HCT116 (cell line): ENCODE measurements around the gene CPT1A. TPM values are rescaled to one million over a fixed set of nuclear protein-coding genes. Genes with fewer than 3 reads are reported as not detected.

Source experiments
- ATAC-seq: fragments of 200-7000 bp; cut with Tn5 transposase; 2 replicates; pipeline ENCODE4 v1.9.1; 2020; ENCODE audit warnings: mild to moderate bottlenecking, moderate library complexity
- BruUV-seq: library from RNA; stranded (reverse); fragments of 400-500 nt; replicated peaks from 2 replicates; lab custom pipeline; 2021; lab: Mats Ljungman, UMichigan
- CTCF ChIA-PET: fragments of 300-600 bp; sonication (Branson Sonifier 250); formaldehyde crosslinking; loops from one replicate; lab custom pipeline; 2021; ENCODE audit warnings: antibody characterized with exemption; lab: Charles Lee
- POLR2A ChIA-PET: fragments of 300-600, 350-600 bp; sonication (Branson Sonifier 250); formaldehyde crosslinking; loops from one replicate; lab custom pipeline; 2021; ENCODE audit warnings: antibody characterized with exemption; lab: Charles Lee
- RAD21 ChIA-PET, 2 experiments: fragments of 300-600 bp; sonication (Branson Sonifier 250); formaldehyde crosslinking; loops; one replicate each; lab custom pipeline; 2023; ENCODE audit warnings: low total read pairs in 2 of 2; ENCODE audit not compliant: uncharacterized antibody in 2 of 2, unreplicated experiment in 2 of 2, low non-redundant PET in 1 of 2; lab: Charles Lee
- DNase-seq: peaks from one replicate; pipeline ENCODE4 v3.0.0-alpha.2; 2010; ENCODE audit warnings: low read depth, low spot score
- H2AFZ ChIP-seq: fragments of 200-600 bp; shearing (Covaris generic), sonication (generic); 2 replicates; pipeline ENCODE4 v1.6.1; 2017; ENCODE audit warnings: low read depth, mixed run types, mixed read lengths, antibody characterized with exemption, low read length; ENCODE audit not compliant: poor library complexity, severe bottlenecking
- H3K27ac ChIP-seq: 2 replicates; pipeline ENCODE4 v1.5.1; 2012; ENCODE audit warnings: low read depth, low read length
- H3K27me3 ChIP-seq: fragments of 200-600 bp; sonication (generic); 2 replicates; pipeline ENCODE4 v1.6.1; 2016; ENCODE audit warnings: mixed run types, low read length, mixed read lengths; ENCODE audit not compliant: insufficient read depth
- H3K36me3 ChIP-seq, 2 experiments: fragments of 200-500 bp in 1 of 2; fragments of 200-600 bp in 1 of 2; sonication (Bioruptor generic) in 1 of 2; sonication (generic) in 1 of 2; 2 replicates each; pipeline versions ENCODE4 v1.5.1 to v1.6.1; 2014 to 2016; ENCODE audit warnings: low read length in 2 of 2, inconsistent platforms in 1 of 2, mixed read lengths in 1 of 2, mixed run types in 1 of 2; ENCODE audit not compliant: insufficient read depth in 2 of 2, control insufficient read depth in 1 of 2
- H3K4me1 ChIP-seq, 2 experiments: fragments of 200-600 bp in 1 of 2; sonication (generic) in 1 of 2; 2 replicates each; pipeline versions ENCODE4 v1.5.1 to v1.6.1; 2012 to 2017; ENCODE audit warnings: low read length in 2 of 2, inconsistent platforms in 1 of 2, mild to moderate bottlenecking in 1 of 2, mixed read lengths in 1 of 2, mixed run types in 1 of 2, moderate library complexity in 1 of 2; ENCODE audit not compliant: insufficient read depth in 2 of 2, control insufficient read depth in 1 of 2
- H3K4me2 ChIP-seq: fragments of 200-600 bp; sonication (generic); 2 replicates; pipeline ENCODE4 v1.6.1; 2017; ENCODE audit warnings: mixed run types, low read length, mixed read lengths
- H3K4me3 ChIP-seq, 2 experiments: fragments of 200-600 bp in 1 of 2; sonication (generic) in 1 of 2; replicated peaks in 1 of 2; 2 replicates each; pipeline ENCODE4 v1.5.1; 2011 to 2016; ENCODE audit warnings: low read length in 2 of 2, control low read depth in 1 of 2, low read depth in 1 of 2, mild to moderate bottlenecking in 1 of 2, mixed read lengths in 1 of 2, mixed run types in 1 of 2
- H3K79me2 ChIP-seq: fragments of 200-600 bp; sonication (generic); 2 replicates; pipeline ENCODE4 v1.6.1; 2017; ENCODE audit warnings: mild to moderate bottlenecking, mixed run types, low read length, moderate library complexity, mixed read lengths; ENCODE audit not compliant: insufficient read depth
- H3K9ac ChIP-seq: fragments of 200-600 bp; sonication (generic); 2 replicates; pipeline ENCODE4 v1.6.1; 2016; ENCODE audit warnings: low read length, mixed read lengths
- H3K9me2 ChIP-seq: fragments of 200-600 bp; sonication (generic), shearing (Covaris generic); 2 replicates; pipeline ENCODE4 v1.6.1; 2017; ENCODE audit warnings: mixed run types, mild to moderate bottlenecking, moderate library complexity; ENCODE audit not compliant: insufficient read depth
- H3K9me3 ChIP-seq, 2 experiments: fragments of 200-500 bp in 1 of 2; fragments of 200-600 bp in 1 of 2; sonication (Bioruptor generic) in 1 of 2; sonication (generic) in 1 of 2; 2 replicates each; pipeline ENCODE4 v1.6.1; 2014 to 2017; ENCODE audit warnings: low read length in 2 of 2, mixed read lengths in 2 of 2, inconsistent platforms in 1 of 2, low read depth in 1 of 2, mild to moderate bottlenecking in 1 of 2, mixed run types in 1 of 2, moderate library complexity in 1 of 2; ENCODE audit not compliant: control insufficient read depth in 1 of 2, insufficient read depth in 1 of 2
- H4K20me1 ChIP-seq: fragments of 200-600 bp; sonication (generic), shearing (Covaris generic); 2 replicates; pipeline ENCODE4 v1.6.1; 2017; ENCODE audit warnings: mixed run types, mild to moderate bottlenecking, moderate library complexity; ENCODE audit not compliant: insufficient read depth
- CBX3 ChIP-seq: IDR thresholded peaks from 2 replicates; pipeline ENCODE4 v1.6.1; 2012; ENCODE audit warnings: low read depth
- CEBPB ChIP-seq: IDR thresholded peaks from 2 replicates; pipeline ENCODE4 v1.6.1; 2012; ENCODE audit warnings: low read depth
- ELF1 ChIP-seq: IDR thresholded peaks from 2 replicates; pipeline ENCODE4 v1.6.1; 2012; ENCODE audit warnings: low read depth, borderline replicate concordance
- EZH2 ChIP-seq: fragments of 200-600 bp; sonication (generic); IDR thresholded peaks from 2 replicates; pipeline ENCODE4 v1.6.1; 2017; ENCODE audit warnings: antibody characterized with exemption, mixed run types
- RAD21 ChIP-seq: IDR thresholded peaks from 2 replicates; pipeline ENCODE4 v1.6.1; 2012; ENCODE audit warnings: low read depth, mild to moderate bottlenecking
- SIN3A ChIP-seq: IDR thresholded peaks from 2 replicates; pipeline ENCODE4 v1.6.1; 2012; ENCODE audit warnings: low read depth
- SRF ChIP-seq: IDR thresholded peaks from 2 replicates; pipeline ENCODE4 v1.6.1; 2012; ENCODE audit warnings: low read depth
- YY1 ChIP-seq: IDR thresholded peaks from 2 replicates; pipeline ENCODE4 v1.6.1; 2011; ENCODE audit warnings: low read length, low read depth, moderate library complexity, mild to moderate bottlenecking; ENCODE audit not compliant: insufficient replicate concordance; ENCODE audit errors: extremely low read depth
- ZFX ChIP-seq: fragments of 450-650 bp; IDR thresholded peaks from 2 replicates; pipeline ENCODE4 v1.6.1; 2017
- ZNF274 ChIP-seq: fragments of 200-500 bp; sonication (Bioruptor generic); IDR thresholded peaks from 2 replicates; pipeline ENCODE4 v1.6.1; 2014; ENCODE audit warnings: mild to moderate bottlenecking, low read depth, low read length, inconsistent platforms
- intact Hi-C: fragments of 100-400 bp; cut with micrococcal nuclease; formaldehyde crosslinking; loops from 2 replicates; pipeline ENCODE4 v1.10.0; 2022
- total RNA-seq: library from RNA; stranded (reverse); gene quantifications from one replicate; pipeline ENCODE4 v1.2.1, GENCODE V29; 2021; ENCODE audit not compliant: unreplicated experiment
- TF ChIP-seq, protein P1 (sequence below): IDR thresholded peaks from 2 replicates; pipeline ENCODE4 v1.6.1; 2012
- TF ChIP-seq, protein P2 (sequence below): IDR thresholded peaks from 2 replicates; pipeline ENCODE4 v1.6.1; 2012

The CPT1A gene
- total RNA-seq, 1 experiment from 2014 or later: 54.4 TPM

DNA sequence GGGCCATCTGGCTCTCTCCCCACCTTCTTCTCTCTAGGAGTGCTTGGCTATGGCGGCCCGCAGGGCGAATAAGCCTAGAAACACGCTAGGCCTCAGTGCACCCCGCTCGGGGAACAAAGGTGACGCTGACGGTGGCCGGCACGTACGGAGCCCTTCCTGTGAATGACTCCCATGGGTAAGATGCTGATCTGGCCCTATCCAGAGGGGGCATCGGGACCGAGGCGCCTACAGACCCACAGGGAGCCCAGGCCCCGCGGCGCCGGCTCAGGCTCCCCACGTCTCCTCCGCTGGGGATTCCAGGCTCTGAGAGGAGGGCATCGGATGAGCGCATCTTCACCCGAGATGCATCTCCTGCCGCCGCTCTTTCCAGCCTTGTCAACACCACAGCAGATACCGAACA lies 59.0 kb downstream of the CPT1A start:
- H2AFZ ChIP-seq: no peak overlapping the region
- no peak overlapping the region for H3K4me2 ChIP-seq
- peaks cover 0 to under 1% of the 10 kb centered on the region in 2 experiments; a peak in 1 of 4 replicates for H3K4me1 ChIP-seq
- ATAC-seq (no peak), DNase-seq (no peak)
- H3K9me3 ChIP-seq: no peaks in the 10 kb centered on the region
- H3K27me3 ChIP-seq: no peaks in the 10 kb centered on the region
- no peaks in the 10 kb centered on the region for H4K20me1 ChIP-seq
- peaks cover 0 to 10% of the 10 kb centered on the region in 2 experiments; a peak in 3 of 4 replicates for H3K36me3 ChIP-seq
- H3K79me2 ChIP-seq: no peaks in the 10 kb centered on the region
- BruUV-seq: no TSS peak
- TF ChIP-seq SIN3A (no peak), ELF1 (no peak), ZNF274 (no peak), YY1 (no peak), CBX3 (no peak)
- ChIA-PET POLR2A (no interaction called here), RAD21 (no interaction called here), CTCF (no interaction called here)
- intact Hi-C loops: no loop called here
- H3K9ac ChIP-seq: no peak overlapping the region
- H3K9me2 ChIP-seq: no peaks in the 10 kb centered on the region
- no peak overlapping the region for H3K27ac ChIP-seq
- H3K4me3 ChIP-seq: no peak overlapping the region

DNA sequence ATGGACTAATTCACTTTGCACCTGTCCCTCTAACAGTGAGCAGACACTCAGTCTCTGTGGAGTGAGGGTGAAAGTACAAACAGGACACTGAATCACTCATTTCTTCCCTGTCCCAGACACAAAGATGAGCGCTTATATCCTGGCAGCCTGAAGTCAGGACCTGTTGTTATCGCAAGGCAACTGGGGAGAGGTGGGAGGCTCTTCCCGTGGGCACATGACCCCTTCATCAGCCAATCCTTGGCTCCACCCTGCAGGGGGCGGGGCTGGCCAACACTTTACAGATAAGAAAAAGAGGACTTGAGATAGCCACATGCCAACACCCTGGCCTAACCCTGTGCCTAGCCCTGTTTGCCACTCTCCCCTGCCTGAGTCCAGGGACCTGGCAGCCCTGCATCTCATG lies 60.9 kb downstream of the CPT1A start:
- intact Hi-C loops: no loop called here
- TF ChIP-seq EZH2 (no peak), ZFX (no peak), SRF (no peak), CBX3 (no peak), CEBPB (no peak), ELF1 (no peak), RAD21 (no peak)
- TF ChIP-seq, protein P1, sequence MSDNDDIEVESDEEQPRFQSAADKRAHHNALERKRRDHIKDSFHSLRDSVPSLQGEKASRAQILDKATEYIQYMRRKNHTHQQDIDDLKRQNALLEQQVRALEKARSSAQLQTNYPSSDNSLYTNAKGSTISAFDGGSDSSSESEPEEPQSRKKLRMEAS: no peak
- TF ChIP-seq, protein P2, sequence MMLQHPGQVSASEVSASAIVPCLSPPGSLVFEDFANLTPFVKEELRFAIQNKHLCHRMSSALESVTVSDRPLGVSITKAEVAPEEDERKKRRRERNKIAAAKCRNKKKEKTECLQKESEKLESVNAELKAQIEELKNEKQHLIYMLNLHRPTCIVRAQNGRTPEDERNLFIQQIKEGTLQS: no peak
- peak; percentile 72 for ATAC-seq

More for the DNA sequence above, 60.9 kb downstream of the CPT1A start:
- H2AFZ ChIP-seq: no peak overlapping the region
- BruUV-seq: no TSS peak
- H3K36me3 ChIP-seq: peaks cover 0 to 17% of the 10 kb centered on the region in 2 experiments; a peak in 3 of 4 replicates
- DNase-seq: peak; percentile 4
- no peaks in the 10 kb centered on the region for H3K79me2 ChIP-seq
- peaks cover 14 to 20% of the 10 kb centered on the region in 2 experiments for H3K4me1 ChIP-seq
- ChIA-PET POLR2A (no interaction called here), RAD21 (no interaction called here), CTCF (no interaction called here)
- H3K9me2 ChIP-seq: no peaks in the 10 kb centered on the region
- no peak overlapping the region for H3K4me2 ChIP-seq
- H3K27me3 ChIP-seq: no peaks in the 10 kb centered on the region
- no peaks in the 10 kb centered on the region for H3K9me3 ChIP-seq
- no peak overlapping the region for H3K27ac ChIP-seq
- no peak overlapping the region for H3K9ac ChIP-seq
- H3K4me3 ChIP-seq: no peak overlapping the region
- H4K20me1 ChIP-seq: no peaks in the 10 kb centered on the region
